ENCODE data around the gene PPP1R14D.

Gene PPP1R14D

DNA sequence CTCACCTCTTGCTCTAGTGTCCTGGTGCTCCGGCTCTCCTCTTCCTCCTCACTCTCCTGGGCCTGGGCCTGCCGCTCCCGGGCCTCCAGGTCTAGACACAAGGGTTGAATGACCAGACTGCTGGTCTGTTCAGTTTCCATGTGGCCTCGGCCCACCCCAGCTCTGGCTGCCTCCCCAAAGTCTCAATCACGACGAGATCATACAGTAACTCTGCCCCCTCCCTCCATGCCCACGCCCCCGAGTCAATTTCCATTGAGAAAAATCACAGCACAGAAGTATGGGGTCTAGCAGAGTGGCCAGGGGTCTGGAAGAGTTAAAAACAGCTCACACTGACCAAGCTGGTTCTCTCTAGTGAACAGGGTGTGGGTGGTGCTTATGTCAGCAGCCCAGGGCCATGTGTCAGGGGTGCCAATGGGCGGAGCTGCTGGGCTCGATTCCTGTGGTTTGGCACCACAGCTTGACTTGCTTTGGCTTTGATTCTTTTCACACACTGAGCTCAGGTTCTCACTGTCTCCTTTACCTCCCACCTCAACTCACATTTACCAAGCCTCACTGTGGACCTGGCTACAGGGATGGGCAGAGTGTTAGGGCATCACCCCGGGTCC lies 51.9 kb downstream of the PPP1R14D start:
- DNase-seq: no peak

DNA sequence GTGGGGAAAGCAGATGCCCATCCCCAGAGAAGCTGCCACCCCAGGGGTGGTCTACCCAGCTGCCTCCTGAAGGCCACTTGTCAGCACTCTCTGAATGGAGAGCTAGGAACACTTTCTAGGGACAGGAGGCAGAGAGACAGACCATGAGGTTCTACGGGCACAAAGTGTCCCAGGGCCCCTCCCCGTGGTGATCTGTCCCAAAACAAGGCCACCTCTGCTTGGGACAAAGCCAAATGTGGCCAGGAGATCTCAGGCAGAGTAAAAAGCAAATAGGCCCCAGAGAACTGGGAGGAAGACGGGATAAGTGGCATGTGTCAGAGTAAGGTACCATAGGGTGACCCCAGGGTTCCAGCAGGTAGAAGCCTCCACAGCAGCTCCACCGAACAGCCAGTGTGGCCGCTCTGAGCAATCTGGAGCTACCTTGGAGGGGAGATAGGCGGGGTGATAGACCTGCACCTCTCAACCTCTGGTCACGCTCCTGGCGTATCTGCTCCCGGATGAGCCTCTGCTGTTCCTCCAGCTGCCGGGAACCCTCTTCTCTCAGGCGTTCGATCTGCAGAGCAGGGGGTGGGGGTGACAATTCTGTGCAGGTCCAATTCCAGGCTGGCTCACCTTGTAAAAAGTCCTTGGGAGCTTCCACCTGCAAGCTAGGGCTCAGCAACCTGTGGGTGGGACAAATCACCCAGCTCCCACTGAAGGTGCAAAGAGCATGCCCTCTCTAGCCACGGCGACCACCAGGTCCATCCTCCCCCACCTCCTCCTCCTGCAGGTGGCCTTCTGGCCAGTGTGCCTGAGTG lies 52.6 kb downstream of the PPP1R14D start:
- DNase-seq: no peak

- no peak for DNase-seq
Observed at GRCh38 chr15:40775007-40775406, 53.5 kb downstream of the PPP1R14D start.

GRCh38 chr15:40773902-40774301 lies 54.6 kb downstream of the PPP1R14D start:
- DNase-seq: no peak

- no peak for DNase-seq
Observed at GRCh38 chr15:40773496-40773895, 55.0 kb downstream of the PPP1R14D start.

- DNase-seq: no peak
Observed at GRCh38 chr15:40772014-40772413, 56.5 kb downstream of the PPP1R14D start.

- DNase-seq: no peak
Observed at GRCh38 chr15:40771242-40771641, 57.3 kb downstream of the PPP1R14D start.

DNA sequence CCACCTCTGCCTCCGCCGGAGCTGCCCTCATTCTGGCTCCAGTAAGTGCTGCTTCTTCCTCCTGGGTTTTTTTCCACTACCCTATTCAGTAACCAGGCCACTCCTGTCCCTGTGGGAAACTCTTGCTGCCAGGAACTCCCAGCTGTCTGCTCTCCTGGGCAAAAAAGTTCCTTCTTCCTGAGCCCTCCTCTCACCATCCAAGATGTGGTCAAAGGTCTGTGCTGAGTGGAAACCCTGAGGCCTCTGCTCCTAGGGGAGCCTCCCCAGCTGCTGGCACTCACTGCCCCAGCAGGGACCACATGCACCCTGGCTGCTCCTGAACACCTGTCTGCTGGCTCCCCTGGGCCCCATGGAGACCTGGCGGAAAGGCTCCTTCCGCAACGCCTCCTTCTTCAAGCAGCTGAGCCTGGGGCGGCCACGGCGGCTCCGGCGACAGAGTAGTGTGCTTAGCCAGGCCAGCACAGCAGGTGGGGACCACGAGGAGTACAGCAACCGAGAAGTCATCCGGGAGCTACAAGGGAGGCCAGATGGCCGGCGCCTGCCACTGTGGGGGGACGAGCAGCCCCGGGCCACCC lies 58.3 kb downstream of the PPP1R14D start:
- no peak for DNase-seq

DNA sequence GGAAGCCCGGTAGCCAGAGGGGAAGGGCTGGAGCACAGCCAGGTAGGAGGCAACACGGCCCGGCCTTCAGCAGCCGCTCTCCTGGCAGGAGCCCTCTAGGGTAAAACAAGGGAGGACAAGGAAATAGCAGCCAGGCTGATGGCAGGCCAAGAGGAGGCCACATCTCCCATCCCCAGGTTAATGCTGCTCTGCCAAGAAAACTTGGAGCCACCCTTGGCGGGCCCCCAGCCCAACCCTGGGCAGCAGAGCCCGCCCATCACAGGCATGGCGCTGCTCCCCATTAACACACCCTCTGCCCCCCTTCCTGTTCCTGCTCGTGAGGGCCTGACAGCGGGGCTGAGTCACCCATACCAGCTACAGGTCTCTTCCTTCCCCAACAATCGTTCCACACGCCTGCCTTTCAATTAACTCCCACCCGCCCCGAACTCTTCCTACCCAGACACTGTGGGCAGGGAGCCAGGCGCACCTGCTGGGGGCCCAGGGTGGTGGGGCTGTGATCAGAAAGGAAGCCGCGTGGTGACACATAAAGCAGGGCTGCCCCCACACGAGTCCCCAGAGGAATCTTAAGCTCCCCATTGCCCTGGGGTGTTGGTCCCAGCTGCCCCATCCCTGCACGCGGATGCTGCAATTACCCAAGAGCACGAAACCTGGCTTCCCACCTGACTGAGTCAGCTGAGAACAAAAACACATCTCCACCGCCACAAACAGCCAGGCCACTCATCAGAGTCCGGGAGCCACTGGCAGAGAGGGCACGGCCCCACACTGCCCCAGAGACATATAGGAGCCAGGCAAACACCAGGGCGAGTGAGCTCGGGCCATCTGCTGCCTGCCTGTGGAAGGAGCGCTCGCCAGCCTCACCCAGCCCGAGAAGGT lies 59.0 kb downstream of the PPP1R14D start, which contains the start of gene C15orf62:
Gene C15orf62 (plus strand): TSS at position 707 of the 873 bp plus-strand sequence. CDS start 516 bp downstream, outside the sequence.
- DNase-seq: peak in 3 of 4 experiments; percentile 36 to 45 (median 41)

DNA sequence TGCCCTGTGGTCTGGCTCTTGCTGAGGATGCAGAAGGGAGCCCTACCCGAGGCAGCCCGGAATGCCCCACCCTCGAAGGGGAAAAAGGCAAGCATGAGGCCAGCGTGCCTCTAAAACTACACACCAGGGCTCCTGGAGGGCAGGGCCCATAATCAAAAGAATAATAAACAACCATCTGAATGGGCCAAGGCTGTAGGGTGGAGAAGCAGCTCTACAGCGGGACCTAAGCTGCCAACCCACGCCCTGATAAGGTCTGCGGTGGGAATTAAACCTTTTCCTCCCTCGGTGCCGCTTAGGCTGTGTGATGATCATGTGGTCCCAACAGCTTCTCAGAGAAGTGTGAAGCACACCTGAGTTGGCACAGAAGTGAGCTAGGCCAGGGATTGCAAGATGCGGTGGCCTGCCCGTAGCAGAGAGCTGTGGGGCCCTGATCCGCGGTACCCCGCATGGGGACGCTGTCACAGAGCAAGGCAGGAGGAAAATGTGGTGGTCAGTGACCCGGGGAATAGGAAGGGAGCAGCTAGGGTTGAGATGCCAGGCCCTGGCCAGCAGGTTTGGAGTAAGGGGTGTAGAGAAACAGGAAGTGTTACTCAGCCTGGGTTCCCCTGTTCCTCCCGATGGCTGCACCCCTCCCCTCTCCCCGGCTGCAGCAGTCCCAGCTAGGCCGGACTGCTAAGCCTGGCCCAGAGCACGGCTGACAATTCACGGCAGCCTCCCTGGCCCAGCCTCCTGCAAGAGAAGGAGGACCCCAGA lies 59.8 kb downstream of the PPP1R14D start:
- DNase-seq: no peak

GRCh38 chr15:40767838-40768500 lies 60.5 kb downstream of the PPP1R14D start:
- no peak for DNase-seq

DNA sequence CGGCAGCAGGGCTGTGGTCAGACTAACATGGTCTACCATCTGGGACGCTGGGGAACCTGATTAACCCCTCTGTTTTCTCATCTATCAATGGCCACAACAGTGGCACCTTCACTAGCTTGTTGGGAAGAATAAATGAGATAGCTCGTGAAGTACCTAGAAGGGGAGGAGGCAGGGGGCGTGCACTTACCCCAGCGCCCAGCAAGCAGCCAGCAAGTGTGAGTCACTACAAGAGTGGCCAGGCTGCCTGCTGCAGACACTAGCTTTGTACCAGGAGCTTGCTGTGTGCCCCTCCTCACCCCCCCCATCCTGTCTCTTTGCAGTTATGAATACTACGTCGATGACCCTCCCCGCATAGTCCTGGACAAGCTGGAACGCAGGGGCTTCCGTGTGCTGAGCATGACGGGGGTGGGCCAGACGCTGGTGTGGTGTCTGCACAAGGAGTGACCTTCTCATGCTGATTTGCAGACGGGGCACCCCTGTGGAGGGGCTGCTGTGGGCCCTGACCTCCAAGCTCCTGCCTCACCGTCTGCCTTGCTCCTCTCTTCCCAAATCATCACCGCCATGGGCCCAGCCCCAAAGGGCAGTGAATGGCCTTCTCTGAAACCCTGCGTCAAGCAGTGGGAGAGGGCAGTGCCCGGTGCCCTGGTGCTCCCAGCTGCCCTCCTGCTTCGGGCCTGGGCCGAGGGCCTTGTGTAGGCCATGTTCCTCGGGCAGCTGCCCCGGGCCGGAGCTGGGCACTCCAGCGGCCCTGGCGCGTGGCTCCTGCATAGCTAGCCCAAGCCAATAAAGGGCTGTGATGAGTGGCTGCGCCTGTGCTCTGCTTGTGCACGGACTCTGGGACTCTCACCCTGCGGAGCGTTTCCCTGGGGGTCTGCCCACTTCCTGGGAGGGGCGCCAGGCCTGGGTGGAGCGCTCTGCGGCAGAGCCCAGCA lies 61.3 kb downstream of the PPP1R14D start:
- DNase-seq: no peak

GRCh38 chr15:40766194-40766815 lies 62.2 kb downstream of the PPP1R14D start:
- DNase-seq: no peak
